Measurements from ENCODE around the gene TMEM11.

- TF ChIP-seq CTCF (IDR thresholded peaks at IDR 0.05; ENCODE audit: insufficient read depth, low read length) (no peak), POLR2AphosphoS5 (IDR thresholded peaks at IDR 0.05; ENCODE audit: low read depth) (no peak)
Observed at GRCh38 chr17:21172846-21173245, 41.1 kb downstream of the TMEM11 start.
